RWPE2 (cell line): ENCODE results near the gene DNAL4.

Experiments used
- ATAC-seq: fragments of 200-7000 bp; cut with Tn5 transposase; 3 replicates; pipeline ENCODE4 v1.9.1; 2021; ENCODE audit warnings: low read depth
- DNase-seq: peaks from one replicate; pipeline ENCODE4 v3.0.0-alpha.2; 2020; ENCODE audit warnings: low spot score
- H3K27ac ChIP-seq: fragments of 450-650 bp; 2 replicates; pipeline ENCODE4 v1.5.1; 2017; ENCODE audit warnings: mild to moderate bottlenecking; ENCODE audit not compliant: poor library complexity, severe bottlenecking
- H3K27me3 ChIP-seq: fragments of 250-450 bp; sonication (Bioruptor Pico); 2 replicates; pipeline ENCODE4 v1.5.1; 2021; ENCODE audit warnings: mild to moderate bottlenecking, moderate library complexity; ENCODE audit not compliant: insufficient read depth, poor library complexity, severe bottlenecking
- H3K36me3 ChIP-seq: fragments of 250-450 bp; sonication (Bioruptor Pico); 2 replicates; pipeline ENCODE4 v1.5.1; 2020; ENCODE audit warnings: low read depth, mild to moderate bottlenecking, moderate library complexity
- H3K4me1 ChIP-seq: fragments of 250-450 bp; sonication (Bioruptor Pico); 2 replicates; pipeline ENCODE4 v1.5.1; 2021; ENCODE audit warnings: mild to moderate bottlenecking, moderate library complexity; ENCODE audit not compliant: insufficient read depth, poor library complexity, severe bottlenecking
- H3K4me3 ChIP-seq: fragments of 250-450 bp; sonication (Bioruptor Pico); 2 replicates; pipeline ENCODE4 v1.5.1; 2021; ENCODE audit warnings: mild to moderate bottlenecking, moderate library complexity; ENCODE audit not compliant: severe bottlenecking
- H3K9me3 ChIP-seq: fragments of 250-450 bp; sonication (Bioruptor Pico); 2 replicates; pipeline ENCODE4 v1.5.1; 2021; ENCODE audit warnings: mild to moderate bottlenecking, moderate library complexity; ENCODE audit not compliant: severe bottlenecking
- CTCF ChIP-seq: fragments of 450-650 bp; IDR thresholded peaks from one replicate; pipeline ENCODE4 v1.5.1; 2017; ENCODE audit warnings: mild to moderate bottlenecking, moderate library complexity; ENCODE audit not compliant: poor library complexity, severe bottlenecking

Gene DNAL4

DNA sequence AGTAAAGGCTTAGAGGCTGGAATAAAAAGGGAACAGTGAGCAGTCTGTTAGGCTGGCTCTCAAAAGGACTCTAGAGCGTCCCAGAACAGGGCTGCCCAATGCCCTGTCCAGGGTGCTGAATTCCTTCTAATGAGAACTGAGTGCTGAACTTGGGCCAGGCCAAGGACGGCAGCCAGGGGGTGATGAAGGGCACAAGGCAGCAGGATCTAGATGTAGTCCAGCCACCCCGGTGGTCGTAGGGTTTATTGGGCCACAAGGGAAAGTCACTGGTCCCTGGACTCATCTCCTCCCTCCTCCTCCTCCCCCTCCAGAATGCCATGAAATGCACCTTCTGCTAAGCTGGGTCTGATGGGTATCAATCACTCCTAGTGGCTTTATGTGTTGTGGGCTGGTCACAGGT is 30.6 kb upstream of the DNAL4 start:
- H3K4me3 ChIP-seq = no peak overlapping the region
- H3K36me3 ChIP-seq = no peaks in the 10 kb centered on the region
- no peaks in the 10 kb centered on the region for H3K4me1 ChIP-seq
- H3K27ac ChIP-seq = no peak overlapping the region
- DNase-seq = no peak
- peaks cover 7% of the 10 kb centered on the region for H3K27me3 ChIP-seq
- no peak for TF ChIP-seq CTCF
- H3K9me3 ChIP-seq = no peaks in the 10 kb centered on the region
- peak; percentile 83 for ATAC-seq

DNA sequence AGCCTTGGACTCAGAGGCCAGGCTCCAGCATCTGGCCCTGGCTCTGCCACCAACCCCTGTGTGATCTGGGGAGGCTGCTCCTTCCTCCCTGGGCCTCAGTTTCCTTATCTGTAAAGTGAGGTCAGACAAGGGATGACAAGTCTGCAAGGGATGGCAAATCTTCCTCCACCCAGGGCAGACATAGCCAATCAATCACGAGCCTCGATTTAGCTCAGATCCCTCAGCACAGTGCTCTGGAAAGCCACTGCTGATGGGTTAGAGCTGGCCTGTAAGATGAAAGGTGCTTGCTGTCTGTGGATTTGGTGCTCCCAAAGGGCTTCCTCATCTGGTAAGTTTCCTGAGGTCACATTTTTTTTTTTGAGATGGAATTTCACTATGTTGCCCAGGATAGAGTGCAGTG is 29.7 kb upstream of the DNAL4 start:
- no peak for DNase-seq
- Histone ChIP-seq H3K4me1 (no peaks in the 10 kb centered on the region), H3K9me3 (no peaks in the 10 kb centered on the region), H3K4me3 (no peak overlapping the region), H3K27me3 (peaks cover 10% of the 10 kb centered on the region), H3K36me3 (no peaks in the 10 kb centered on the region), H3K27ac (no peak overlapping the region)
- no peak for TF ChIP-seq CTCF
- ATAC-seq = no peak

GRCh38 chr22:38823076-38823475 is 29.1 kb upstream of the DNAL4 start:
- TF ChIP-seq CTCF = no peak
- DNase-seq (no peak), ATAC-seq (no peak)
- Histone ChIP-seq H3K4me3 (no peak overlapping the region), H3K9me3 (no peaks in the 10 kb centered on the region), H3K36me3 (no peaks in the 10 kb centered on the region), H3K4me1 (no peaks in the 10 kb centered on the region), H3K27ac (no peak overlapping the region), H3K27me3 (peaks cover 10% of the 10 kb centered on the region)

DNA sequence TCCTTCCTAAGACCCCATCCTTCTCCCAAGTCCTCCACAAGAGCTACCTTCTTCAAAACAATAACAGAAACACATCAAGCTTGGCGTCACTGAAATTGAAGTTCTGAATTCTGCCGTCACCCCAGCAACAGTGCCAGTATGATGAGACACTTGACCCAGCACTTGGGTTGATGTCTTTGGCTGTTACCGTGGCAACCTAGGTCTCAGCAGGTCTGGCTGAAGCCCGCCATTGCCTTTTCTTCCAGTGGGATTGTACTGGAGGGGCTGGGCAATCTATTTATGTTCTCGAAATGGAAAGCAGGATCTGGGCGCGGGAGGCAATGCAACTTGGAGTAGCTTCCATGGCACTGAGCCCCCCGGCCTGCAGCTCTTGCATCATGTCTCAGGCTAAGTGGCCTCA is 26.1 kb upstream of the DNAL4 start:
- DNase-seq (no peak), ATAC-seq (no peak)
- Histone ChIP-seq H3K27me3 (peaks cover 10% of the 10 kb centered on the region), H3K9me3 (no peaks in the 10 kb centered on the region), H3K4me1 (no peaks in the 10 kb centered on the region), H3K36me3 (no peaks in the 10 kb centered on the region), H3K4me3 (no peak overlapping the region), H3K27ac (no peak overlapping the region)
- TF ChIP-seq CTCF = no peak

GRCh38 chr22:38819387-38819940 is 25.5 kb upstream of the DNAL4 start:
- no peak overlapping the region for H3K4me3 ChIP-seq
- no peaks in the 10 kb centered on the region for H3K9me3 ChIP-seq
- DNase-seq = no peak
- ATAC-seq = no peak
- no peak overlapping the region for H3K27ac ChIP-seq
- TF ChIP-seq CTCF = no peak
- peaks cover 10% of the 10 kb centered on the region for H3K27me3 ChIP-seq
- no peaks in the 10 kb centered on the region for H3K4me1 ChIP-seq
- H3K36me3 ChIP-seq = no peaks in the 10 kb centered on the region
